ENCODE data around the gene PDAP1. TPM values are rescaled to one million over a fixed set of nuclear protein-coding genes. Genes with fewer than 3 reads are reported as not detected.

Gene PDAP1
- total and polyA plus RNA-seq, 2 of the 13 experiments (the other 11 are each of a cell fraction or from before 2014, with no cell fraction given), result 13.0 to 100 TPM

GRCh38 chr7:99380823-99381663, 27.4 kb downstream of the PDAP1 start (continued):
- peak; percentile 46; the same call in 1 of the 2 replicates for TF ChIP-seq FOXO1 (CRISPR knock-in tag; IDR thresholded peaks at IDR 0.05)
- TF ChIP-seq ATRX (CRISPR knock-in tag; IDR thresholded peaks at IDR 0.05; ENCODE audit: borderline replicate concordance), result no peak
- no peak for TF ChIP-seq RERE (CRISPR knock-in tag; IDR thresholded peaks at IDR 0.05; ENCODE audit: low read depth)
- no peak for TF ChIP-seq HNRNPLL (IDR thresholded peaks at IDR 0.05; ENCODE audit: low read depth, low read length, poor library complexity, severe bottlenecking)
- TF ChIP-seq, protein P1, sequence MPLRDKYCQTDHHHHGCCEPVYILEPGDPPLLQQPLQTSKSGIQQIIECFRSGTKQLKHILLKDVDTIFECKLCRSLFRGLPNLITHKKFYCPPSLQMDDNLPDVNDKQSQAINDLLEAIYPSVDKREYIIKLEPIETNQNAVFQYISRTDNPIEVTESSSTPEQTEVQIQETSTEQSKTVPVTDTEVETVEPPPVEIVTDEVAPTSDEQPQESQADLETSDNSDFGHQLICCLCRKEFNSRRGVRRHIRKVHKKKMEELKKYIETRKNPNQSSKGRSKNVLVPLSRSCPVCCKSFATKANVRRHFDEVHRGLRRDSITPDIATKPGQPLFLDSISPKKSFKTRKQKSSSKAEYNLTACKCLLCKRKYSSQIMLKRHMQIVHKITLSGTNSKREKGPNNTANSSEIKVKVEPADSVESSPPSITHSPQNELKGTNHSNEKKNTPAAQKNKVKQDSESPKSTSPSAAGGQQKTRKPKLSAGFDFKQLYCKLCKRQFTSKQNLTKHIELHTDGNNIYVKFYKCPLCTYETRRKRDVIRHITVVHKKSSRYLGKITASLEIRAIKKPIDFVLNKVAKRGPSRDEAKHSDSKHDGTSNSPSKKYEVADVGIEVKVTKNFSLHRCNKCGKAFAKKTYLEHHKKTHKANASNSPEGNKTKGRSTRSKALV (CRISPR knock-in tag; IDR thresholded peaks at IDR 0.05), result no peak
- 0 out of 2 replicates have a peak, but pooled peaks have one; percentile 19 for TF ChIP-seq ZNF431 (CRISPR knock-in tag; IDR thresholded peaks at IDR 0.05; ENCODE audit: borderline replicate concordance, low read depth)
- no peak for TF ChIP-seq KDM4B (CRISPR knock-in tag; IDR thresholded peaks at IDR 0.05)
- 0 out of 2 replicates have a peak, but pooled peaks have one; percentile 10 for TF ChIP-seq FOXA3 (CRISPR knock-in tag; IDR thresholded peaks at IDR 0.05)
- TF ChIP-seq CREM (IDR thresholded peaks at IDR 0.05), result no peak
- no peak for TF ChIP-seq CREM (CRISPR knock-in tag; IDR thresholded peaks at IDR 0.05)
- TF ChIP-seq HMGXB3 (CRISPR knock-in tag; IDR thresholded peaks at IDR 0.05; ENCODE audit: borderline replicate concordance), result no peak
- TF ChIP-seq ZNF660 (CRISPR knock-in tag; IDR thresholded peaks at IDR 0.05; ENCODE audit: borderline replicate concordance, low read depth), result no peak
- peak; percentile 50 for TF ChIP-seq SAP130 (CRISPR knock-in tag; IDR thresholded peaks at IDR 0.05; ENCODE audit: low read depth)
- TF ChIP-seq ZNF773 (CRISPR knock-in tag; IDR thresholded peaks at IDR 0.05; ENCODE audit: borderline replicate concordance), result no peak
- peak; percentile 60 for TF ChIP-seq ZNF263 (CRISPR knock-in tag; IDR thresholded peaks at IDR 0.05)
- TF ChIP-seq ZNF234 (CRISPR knock-in tag; conservative IDR thresholded peaks at IDR 0.05), result no peak
